Tibial nerve (tissue), 4 donors: ENCODE results near the gene HOXD10. TPM values are rescaled to one million over a fixed set of nuclear protein-coding genes. Genes with fewer than 3 reads are reported as not detected.
A peak's percentile ranks its signal among the peaks of the same experiment; 100 is the strongest.

Source experiments
- DNase-seq, 2 donors: peaks; one replicate each; pipeline ENCODE4 v3.0.0-alpha.2; 2019; ENCODE audit warnings: low spot score in 2 of 2
- H3K27ac ChIP-seq, 4 donors: fragments of 200-600 bp; sonication (generic) in 3 of 4; one replicate each; pipeline ENCODE4 v1.5.1; 2017 to 2019; ENCODE audit warnings: mild to moderate bottlenecking in 1 of 4
- H3K27me3 ChIP-seq, 2 donors: fragments of 200-600 bp; sonication (generic) in 1 of 2; one replicate each; pipeline versions ENCODE4 v1.5.1 to v1.6.0; 2017 to 2019
- H3K36me3 ChIP-seq, 3 donors: fragments of 200-600 bp; sonication (generic); one replicate each; pipeline ENCODE4 v1.5.1; 2018 to 2019
- H3K4me1 ChIP-seq, 4 donors: fragments of 200-600 bp; sonication (generic) in 3 of 4; one replicate each; pipeline ENCODE4 v1.5.1; 2017 to 2019
- H3K4me3 ChIP-seq, 4 donors: fragments of 200-600 bp; sonication (generic) in 3 of 4; one replicate each; pipeline ENCODE4 v1.5.1; 2017 to 2019; ENCODE audit warnings: mild to moderate bottlenecking in 1 of 4, moderate library complexity in 1 of 4
- H3K9me3 ChIP-seq, 4 donors: fragments of 200-600 bp; sonication (generic) in 3 of 4; one replicate each; pipeline ENCODE4 v1.5.1; 2017 to 2019
- EP300 ChIP-seq, 2 donors: sonication (generic); formaldehyde crosslinking; IDR thresholded peaks; one replicate each; pipeline ENCODE4 v1.6.1; 2017; ENCODE audit warnings: antibody characterized with exemption in 2 of 2, mild to moderate bottlenecking in 1 of 2
- POLR2A ChIP-seq, 2 donors: fragments of 450-650 bp; IDR thresholded peaks; one replicate each; pipeline ENCODE4 v1.6.1; 2017; ENCODE audit warnings: antibody characterized with exemption in 2 of 2, mild to moderate bottlenecking in 2 of 2, moderate library complexity in 2 of 2
- WGBS, 2 donors: methylation state at CpG; one replicate each; pipeline ENCODE4 v1.1.5; 2018; 5-methylcytosine and 5-hydroxymethylcytosine counted together
- total RNA-seq, 4 donors: library from RNA; depleted of rRNA; stranded (reverse); fragments of >200 nt; gene quantifications; one replicate each; pipeline ENCODE4 v1.1.0, GENCODE V29; 2016
- TF ChIP-seq, protein P1 (sequence below), 5 experiments: fragments of 200-600 bp in 3 of 5; fragments of 450-650 bp in 2 of 5; sonication (generic) in 3 of 5; IDR thresholded peaks; one replicate each; pipeline ENCODE4 v1.5.1; 2016 to 2019; ENCODE audit warnings: antibody characterized with exemption in 5 of 5, mild to moderate bottlenecking in 3 of 5, moderate library complexity in 2 of 5

Gene HOXD10
- total RNA-seq, 4 donors from 2014 or later = 0.39 to 2.1 (median 1.1) TPM

DNA sequence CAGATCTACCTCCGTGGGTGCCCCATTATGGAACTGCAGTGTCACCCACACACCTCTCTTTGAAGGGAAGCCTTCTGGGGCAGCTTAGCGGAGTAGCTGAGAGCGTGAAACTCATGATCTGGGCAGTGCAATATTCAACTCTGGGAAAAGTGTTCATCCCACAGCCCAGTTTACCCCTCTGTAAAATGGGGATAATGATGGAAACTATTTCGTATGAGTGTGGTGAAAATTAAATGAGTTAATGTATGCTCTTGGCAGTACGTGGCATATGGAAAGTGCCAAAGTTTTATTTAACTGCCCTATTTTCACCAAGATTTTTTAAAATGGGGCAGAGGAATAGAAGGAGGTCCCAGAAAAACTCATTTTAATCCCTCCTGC is 44.3 kb upstream of the HOXD10 start:
- 36 to 38% methylated on average over 5 of the region's 5 CpGs for WGBS, 2 donors
- Histone ChIP-seq H3K27ac (no peak overlapping the region), H3K4me1 (peaks cover 0 to 36% (median 9%) of the 10 kb centered on the region in 4 donors), H3K4me3 (no peak overlapping the region), H3K27me3 (peaks cover 2 to 100% of the 10 kb centered on the region in 2 donors), H3K9me3 (no peaks in the 10 kb centered on the region), H3K36me3 (no peaks in the 10 kb centered on the region)
- TF ChIP-seq, protein P1, sequence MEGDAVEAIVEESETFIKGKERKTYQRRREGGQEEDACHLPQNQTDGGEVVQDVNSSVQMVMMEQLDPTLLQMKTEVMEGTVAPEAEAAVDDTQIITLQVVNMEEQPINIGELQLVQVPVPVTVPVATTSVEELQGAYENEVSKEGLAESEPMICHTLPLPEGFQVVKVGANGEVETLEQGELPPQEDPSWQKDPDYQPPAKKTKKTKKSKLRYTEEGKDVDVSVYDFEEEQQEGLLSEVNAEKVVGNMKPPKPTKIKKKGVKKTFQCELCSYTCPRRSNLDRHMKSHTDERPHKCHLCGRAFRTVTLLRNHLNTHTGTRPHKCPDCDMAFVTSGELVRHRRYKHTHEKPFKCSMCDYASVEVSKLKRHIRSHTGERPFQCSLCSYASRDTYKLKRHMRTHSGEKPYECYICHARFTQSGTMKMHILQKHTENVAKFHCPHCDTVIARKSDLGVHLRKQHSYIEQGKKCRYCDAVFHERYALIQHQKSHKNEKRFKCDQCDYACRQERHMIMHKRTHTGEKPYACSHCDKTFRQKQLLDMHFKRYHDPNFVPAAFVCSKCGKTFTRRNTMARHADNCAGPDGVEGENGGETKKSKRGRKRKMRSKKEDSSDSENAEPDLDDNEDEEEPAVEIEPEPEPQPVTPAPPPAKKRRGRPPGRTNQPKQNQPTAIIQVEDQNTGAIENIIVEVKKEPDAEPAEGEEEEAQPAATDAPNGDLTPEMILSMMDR (IDR thresholded peaks at IDR 0.05) = no peak
- TF ChIP-seq POLR2A (IDR thresholded peaks at IDR 0.05) (no peak), EP300 (IDR thresholded peaks at IDR 0.05) (no peak)
- no peak for DNase-seq

DNA sequence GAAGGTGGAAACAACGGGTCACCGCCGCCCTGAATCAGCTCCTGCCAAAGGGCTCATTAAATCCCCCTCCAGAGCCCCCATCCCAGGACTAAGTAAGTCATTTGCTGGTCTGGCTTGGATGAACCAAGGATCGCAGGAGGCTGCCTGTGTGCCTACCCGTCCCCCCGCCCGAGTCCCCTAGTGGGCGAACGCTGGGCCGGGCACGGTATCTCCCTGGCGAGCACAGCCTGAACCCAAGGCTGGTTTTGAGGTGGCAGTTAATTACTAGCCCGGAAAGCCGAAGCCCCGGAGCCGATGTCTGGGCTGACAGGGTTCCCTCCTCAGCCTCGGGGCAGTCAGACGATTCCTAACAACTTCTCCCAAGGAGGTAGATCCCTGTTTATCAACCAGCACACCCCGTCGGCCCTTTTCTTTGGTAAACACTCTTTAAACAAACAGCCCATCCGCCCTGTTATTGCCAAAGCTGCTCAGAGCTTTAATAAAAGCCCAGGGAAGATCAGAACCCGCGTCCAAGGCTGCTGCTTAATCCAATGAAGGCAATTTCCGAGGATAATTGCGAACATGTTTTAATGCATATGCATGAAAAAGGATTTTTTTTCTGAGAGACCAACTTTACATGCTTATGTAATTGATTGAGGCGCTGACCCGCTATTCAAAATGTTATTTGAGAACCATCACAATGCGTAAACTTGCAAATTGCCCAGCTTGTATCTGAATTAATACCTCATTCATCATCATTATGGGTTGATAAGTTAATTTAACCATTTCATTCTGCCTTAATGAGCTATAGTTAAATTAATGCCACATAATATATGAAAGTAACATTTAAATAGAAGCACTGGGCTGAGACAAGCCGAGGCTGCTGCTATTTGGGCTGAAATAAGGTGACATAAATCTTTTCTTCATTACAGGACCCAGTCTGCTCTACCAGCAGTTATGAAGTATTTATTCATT is 43.4 kb upstream of the HOXD10 start:
- peaks cover 4 to 100% of the 10 kb centered on the region in 2 donors for H3K27me3 ChIP-seq
- no peaks in the 10 kb centered on the region for H3K36me3 ChIP-seq
- no peak for TF ChIP-seq EP300 (IDR thresholded peaks at IDR 0.05)
- no peak for TF ChIP-seq POLR2A (IDR thresholded peaks at IDR 0.05)
- TF ChIP-seq, protein P1 (IDR thresholded peaks at IDR 0.05) = no peak
- no peak overlapping the region for H3K27ac ChIP-seq
- 6 to 7% methylated on average over 21 to 25 of the region's 29 CpGs for WGBS, 2 donors
- H3K9me3 ChIP-seq = no peaks in the 10 kb centered on the region
- H3K4me3 ChIP-seq = no peak overlapping the region
- H3K4me1 ChIP-seq = peaks cover 0 to 27% (median 1%) of the 10 kb centered on the region in 4 donors
- DNase-seq = no peak

DNA sequence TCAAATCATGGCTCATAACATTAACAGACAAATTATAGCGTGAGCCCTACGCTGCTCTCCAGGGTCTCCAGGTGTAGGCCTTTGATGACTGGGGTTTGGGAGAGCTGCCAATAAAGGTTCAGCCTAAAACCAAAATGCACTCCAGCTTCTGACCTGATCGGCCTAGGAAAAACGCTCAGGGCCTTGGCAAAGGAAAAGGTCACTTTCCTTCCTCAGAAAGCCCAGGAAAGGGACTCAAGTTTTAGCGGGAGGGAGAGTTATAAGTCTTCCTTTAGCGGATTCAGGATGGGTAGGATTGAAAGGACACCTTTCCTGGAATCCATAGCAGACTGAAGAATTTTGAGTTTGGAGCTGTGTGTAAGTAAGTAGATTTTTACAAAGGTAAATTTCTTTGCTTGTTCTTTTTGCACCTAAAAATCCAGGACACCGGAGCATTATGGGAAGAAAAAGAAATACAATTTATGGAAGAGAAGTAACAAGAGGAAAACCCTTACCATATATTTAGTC is 41.6 kb upstream of the HOXD10 start:
- H3K27me3 ChIP-seq = peaks cover 7 to 100% of the 10 kb centered on the region in 2 donors

DNA sequence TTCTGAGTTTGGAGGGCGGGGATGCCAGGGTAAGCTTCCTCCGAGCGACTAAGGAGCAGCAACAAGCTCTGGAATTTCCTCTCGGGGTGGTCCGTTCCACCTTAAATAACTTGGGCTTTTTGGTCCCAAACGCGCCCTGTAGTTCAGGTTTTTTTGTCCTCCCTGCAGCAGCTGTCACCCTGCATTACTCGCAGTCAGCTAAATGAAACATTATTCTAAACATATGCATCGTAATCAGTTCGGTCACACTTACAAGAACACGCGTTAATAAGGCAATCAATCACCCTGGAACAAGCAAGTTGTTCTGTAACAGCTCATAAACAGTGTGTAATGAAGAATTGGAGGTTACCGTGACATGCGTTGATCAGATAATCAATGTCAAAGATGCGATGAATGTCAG is 41.1 kb upstream of the HOXD10 start:
- Histone ChIP-seq H3K27ac (no peak overlapping the region), H3K36me3 (no peaks in the 10 kb centered on the region), H3K9me3 (no peaks in the 10 kb centered on the region), H3K4me3 (no peak overlapping the region), H3K27me3 (peaks cover 7 to 97% of the 10 kb centered on the region in 2 donors), H3K4me1 (peaks cover 0 to 34% (median under 1%) of the 10 kb centered on the region in 4 donors)
- WGBS, 2 donors = 10% methylated on average over 15 of the region's 15 CpGs
- TF ChIP-seq POLR2A (IDR thresholded peaks at IDR 0.05) = no peak
- peak in 1 of 2 donors; percentile 21 for TF ChIP-seq EP300 (IDR thresholded peaks at IDR 0.05)
- no peak for DNase-seq

More for the DNA sequence above, 41.6 kb upstream of the HOXD10 start:
- WGBS, 2 donors = 27 to 33% methylated on average over 7 of the region's 7 CpGs
- Histone ChIP-seq H3K4me1 (peaks cover 0 to 31% (median 0%) of the 10 kb centered on the region in 4 donors), H3K36me3 (no peaks in the 10 kb centered on the region), H3K9me3 (no peaks in the 10 kb centered on the region), H3K27ac (no peak overlapping the region), H3K4me3 (no peak overlapping the region)
- no peak for DNase-seq
- TF ChIP-seq, protein P1 (IDR thresholded peaks at IDR 0.05) = no peak
- TF ChIP-seq EP300 (IDR thresholded peaks at IDR 0.05) (no peak), POLR2A (IDR thresholded peaks at IDR 0.05) (no peak)

DNA sequence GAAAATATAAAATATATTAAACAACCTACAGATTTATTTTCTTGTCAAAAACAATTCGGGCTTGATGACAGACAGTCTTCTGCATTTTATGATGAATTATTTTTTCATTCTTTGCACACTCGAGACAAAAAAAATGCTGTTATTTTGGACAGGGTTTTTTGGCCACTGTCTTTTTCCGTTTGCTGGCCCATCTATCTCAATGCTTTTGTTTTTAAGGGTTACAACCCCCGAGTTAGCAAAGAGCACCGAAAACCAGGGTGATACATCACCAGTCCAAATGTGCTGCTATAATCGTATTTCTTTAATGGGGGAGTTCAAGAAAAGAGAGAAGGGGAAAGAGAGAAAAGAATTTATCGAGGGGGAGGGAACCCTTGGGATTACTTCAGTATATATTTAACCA is 40.5 kb upstream of the HOXD10 start:
- H3K9me3 ChIP-seq = no peaks in the 10 kb centered on the region
- DNase-seq = no peak
- no peak overlapping the region for H3K4me3 ChIP-seq
- H3K36me3 ChIP-seq = no peaks in the 10 kb centered on the region
- H3K27me3 ChIP-seq = peaks cover 8 to 97% of the 10 kb centered on the region in 2 donors
- TF ChIP-seq EP300 (IDR thresholded peaks at IDR 0.05) (no peak), POLR2A (IDR thresholded peaks at IDR 0.05) (no peak)
- TF ChIP-seq, protein P1 (IDR thresholded peaks at IDR 0.05) = no peak
- WGBS, 2 donors = 17 to 18% methylated on average over 7 of the region's 7 CpGs
- peaks cover 0 to 40% (median 2%) of the 10 kb centered on the region in 4 donors for H3K4me1 ChIP-seq
- no peak overlapping the region for H3K27ac ChIP-seq
